HG03521 (cell line): ENCODE data around the gene LMBRD2.
A peak's percentile ranks its signal among the peaks of the same experiment; 100 is the strongest.
"Not testable (repeated sequence)": the region's sequence is repeated elsewhere in the genome, so short reads cannot be mapped to it uniquely, and the experiment has no call there.

ENCODE experiments used
- ATAC-seq: cut with Tn5 transposase; IDR thresholded peaks from one replicate; pipeline ENCODE4 v1.9.1; 2021; ENCODE audit warnings: mild to moderate bottlenecking, moderate library complexity; ENCODE audit not compliant: unreplicated experiment

The LMBRD2 gene

DNA sequence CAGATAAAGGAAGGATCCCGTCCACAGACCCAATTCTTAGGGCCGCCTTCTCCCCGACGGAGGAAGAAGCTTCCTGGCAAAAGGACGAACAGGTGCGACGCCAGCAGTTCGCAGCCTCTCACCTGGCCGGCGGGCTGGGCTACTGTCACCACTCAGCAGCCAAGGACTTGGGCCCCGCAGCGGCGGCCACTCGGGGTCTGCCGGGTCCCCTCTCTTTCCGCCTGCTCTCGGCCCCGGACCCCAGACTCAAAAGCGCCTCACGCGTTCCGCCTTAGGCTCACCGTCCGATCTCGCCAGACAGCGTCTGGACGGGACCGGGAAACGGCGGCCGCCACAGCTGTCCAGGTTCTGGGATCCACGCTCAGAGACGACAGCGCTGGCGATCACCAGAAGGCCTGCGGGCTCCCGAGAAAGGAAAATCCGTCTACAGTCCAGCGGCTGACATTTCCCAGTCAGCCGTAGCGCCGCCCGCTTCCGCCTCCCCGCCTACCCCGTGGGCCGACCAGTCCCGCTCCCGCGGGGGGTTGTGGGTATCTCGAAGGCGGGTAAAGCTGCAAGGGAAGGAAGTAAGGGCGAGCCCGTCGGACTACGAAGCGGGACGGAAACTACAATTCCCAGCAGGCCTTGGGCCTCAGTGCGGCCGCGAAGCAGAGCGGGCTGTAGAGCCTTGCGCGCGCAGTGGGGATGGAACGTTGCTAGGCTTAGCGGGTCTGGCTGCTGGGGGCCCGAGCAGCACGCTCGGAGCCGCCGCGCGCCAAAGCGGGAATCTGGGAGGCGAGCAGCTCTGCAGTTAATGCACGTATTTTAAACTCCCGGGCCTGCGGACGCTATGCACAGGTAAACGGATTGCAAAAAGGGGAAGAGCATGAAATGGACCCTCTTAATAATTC lies at the start of gene LMBRD2, which contains the start of gene SKP2:
TSS of gene LMBRD2 (minus strand) at position 454 of the 890 bp plus-strand sequence. CDS start 8,538 bp downstream, outside the sequence.
TSS of gene SKP2 (plus strand) at position 678 of the 890 bp plus-strand sequence. CDS start at position 830, 152 bp downstream.
- peak; percentile 99 for ATAC-seq

GRCh38 chr5:36200513-36200912 lies 48.8 kb upstream of the LMBRD2 start:
- no peak for ATAC-seq

DNA sequence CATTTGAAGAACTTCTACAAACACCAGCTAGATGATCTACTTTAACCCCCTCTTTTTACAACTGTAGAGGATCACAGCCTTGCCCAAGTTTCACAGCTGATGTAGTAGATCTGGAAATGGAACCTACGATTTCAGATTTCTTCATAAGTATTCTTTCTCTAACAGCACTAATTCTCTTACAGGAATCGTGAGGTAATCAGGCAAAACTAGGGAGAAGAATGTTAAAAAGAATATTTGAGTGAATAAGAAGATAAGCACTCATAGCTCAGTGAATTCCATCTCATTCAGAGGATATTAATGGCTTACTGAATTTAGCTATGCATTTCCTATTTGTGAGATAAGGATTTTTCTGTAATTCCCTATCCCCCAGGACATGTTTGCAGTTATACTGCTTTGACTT lies 47.9 kb upstream of the LMBRD2 start:
- ATAC-seq, result no peak

GRCh38 chr5:36198783-36199182 lies 47.1 kb upstream of the LMBRD2 start:
- not testable (repeated sequence) for ATAC-seq

DNA sequence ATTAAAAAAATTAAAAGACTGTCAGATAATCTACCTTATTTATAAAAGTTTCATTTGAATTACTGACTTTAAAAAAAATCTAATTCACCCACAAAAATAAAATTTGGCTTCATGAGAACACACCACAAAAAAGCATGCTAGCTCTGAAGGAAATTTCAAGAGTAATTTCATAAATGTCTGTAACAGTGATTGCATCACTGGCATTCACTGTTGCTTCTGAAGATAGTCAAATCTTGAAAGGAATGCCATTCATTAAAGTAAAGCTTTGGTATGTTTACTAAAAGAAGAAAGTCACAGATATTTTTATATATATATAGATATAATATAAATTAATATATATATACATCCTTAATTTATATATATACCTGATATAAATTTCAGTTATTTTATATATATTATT lies 46.6 kb upstream of the LMBRD2 start:
- ATAC-seq, result no peak

GRCh38 chr5:36193746-36194145 lies 42.1 kb upstream of the LMBRD2 start:
- ATAC-seq, result no peak

DNA sequence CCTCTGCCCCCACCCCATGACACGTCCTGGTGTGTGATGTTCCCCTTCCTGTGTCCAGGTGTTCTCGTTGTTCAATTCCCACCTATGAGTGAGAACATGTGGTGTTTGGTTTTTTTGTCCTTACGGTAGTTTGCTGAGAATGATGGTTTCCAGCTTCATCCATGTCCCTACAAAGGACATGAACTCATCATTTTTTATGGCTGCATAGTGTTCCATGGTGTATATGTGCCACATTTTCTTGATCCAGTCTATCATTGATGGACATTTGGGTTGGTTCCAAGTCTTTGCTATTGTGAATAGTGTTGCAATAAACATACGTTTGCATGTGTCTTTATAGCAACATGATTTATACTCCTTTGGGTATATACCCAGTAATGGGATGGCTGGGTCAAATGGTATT lies 32.7 kb upstream of the LMBRD2 start:
- not testable (repeated sequence) for ATAC-seq

GRCh38 chr5:36181774-36182173 lies 30.1 kb upstream of the LMBRD2 start:
- ATAC-seq, result no peak

DNA sequence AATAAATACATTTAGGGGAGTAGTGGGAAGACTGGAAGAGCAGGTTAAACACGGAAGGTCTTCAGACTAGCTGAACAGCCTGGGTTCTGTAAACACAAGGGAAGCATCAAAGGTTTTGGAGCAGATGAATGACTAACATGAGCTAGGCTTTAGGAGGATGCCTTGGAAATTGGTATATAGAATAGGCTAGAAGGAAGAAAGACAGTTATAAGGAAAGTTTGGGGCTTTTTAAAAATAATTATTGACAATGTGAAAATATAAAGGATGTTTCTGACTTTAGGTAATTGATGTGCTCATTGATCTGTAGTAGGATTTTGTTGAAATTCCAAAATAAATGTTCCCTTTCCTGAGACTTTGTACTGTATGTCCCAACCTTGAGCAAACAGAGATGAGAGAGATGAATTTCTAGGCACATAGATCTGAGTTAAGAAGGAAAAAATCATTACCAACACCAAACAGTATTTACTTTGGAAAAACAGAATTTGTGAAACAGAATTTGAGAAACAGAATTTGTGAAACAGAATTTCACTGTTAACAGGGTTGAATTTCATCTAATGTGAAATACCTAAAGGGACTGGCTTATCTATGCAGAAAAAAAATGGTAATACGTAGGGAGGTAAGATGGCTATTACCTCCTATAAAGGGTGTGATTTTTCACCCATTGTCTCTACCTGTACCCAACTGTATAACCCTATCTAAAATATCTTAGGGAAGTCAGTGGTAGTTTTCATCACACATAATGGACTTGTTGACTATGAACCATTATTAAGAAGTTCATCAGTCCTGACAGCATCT lies 29.1 kb upstream of the LMBRD2 start:
- no peak for ATAC-seq

GRCh38 chr5:36179950-36180349 lies 28.3 kb upstream of the LMBRD2 start:
- ATAC-seq, result no peak

GRCh38 chr5:36178524-36178890 lies 26.8 kb upstream of the LMBRD2 start:
- ATAC-seq, result no peak

DNA sequence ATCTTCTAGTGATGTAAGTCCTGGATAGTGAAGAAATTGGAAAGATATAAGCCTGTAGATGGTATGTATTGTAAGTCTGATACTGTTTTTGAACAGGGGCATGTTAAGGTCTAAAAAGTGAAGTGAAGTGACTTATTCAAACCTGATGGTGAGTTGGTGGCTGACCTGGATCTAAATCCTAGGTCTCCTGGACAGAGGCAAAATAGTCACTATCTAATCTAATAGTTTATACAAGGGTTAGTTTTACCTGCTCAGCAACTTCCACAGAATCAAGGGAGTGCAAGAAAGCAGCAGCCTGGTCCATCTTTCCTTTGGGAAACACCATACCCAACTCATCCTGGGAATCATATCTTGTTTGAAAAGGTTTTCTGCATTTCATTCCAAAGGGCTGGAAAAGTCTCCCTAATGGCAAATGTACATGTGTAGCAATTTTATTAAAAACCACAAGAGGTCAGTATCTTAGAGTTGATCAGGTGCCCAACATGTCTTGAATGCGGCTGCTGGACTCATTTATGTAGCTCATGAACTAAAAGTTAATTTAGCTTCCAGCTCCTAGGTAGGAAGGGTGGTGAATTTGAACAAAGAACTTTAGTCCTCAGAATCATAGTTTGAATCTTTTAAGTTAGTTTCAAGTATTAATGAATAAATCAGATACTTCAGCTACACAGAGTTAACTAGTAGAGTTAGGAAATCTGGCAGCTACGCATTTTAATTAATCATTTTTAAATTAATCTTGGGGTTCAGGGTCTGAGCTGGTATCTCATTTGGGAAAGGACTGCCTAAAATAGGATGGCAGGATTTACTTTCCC lies 26.2 kb upstream of the LMBRD2 start:
- ATAC-seq, result no peak

GRCh38 chr5:36177154-36177553 lies 25.5 kb upstream of the LMBRD2 start:
- ATAC-seq, result peak; percentile 98

DNA sequence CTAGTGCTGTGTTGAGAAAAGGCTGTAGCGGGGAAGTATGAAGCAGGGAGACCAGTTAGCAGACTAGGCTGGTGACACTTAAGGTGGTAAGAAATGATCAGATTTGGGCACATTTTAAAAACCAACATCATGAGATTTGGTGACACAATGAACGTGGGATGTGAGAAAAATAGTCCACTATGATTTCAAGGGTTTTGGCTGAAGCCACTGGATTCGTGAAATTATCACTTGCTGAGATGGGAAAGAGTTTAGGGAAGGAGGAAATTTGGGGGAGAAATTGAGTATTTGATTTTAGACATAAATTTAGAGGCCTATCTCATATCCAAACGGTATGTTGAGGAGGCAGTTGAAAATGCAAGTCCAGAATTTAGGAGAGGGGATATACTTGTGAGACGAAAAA lies 23.4 kb upstream of the LMBRD2 start:
- ATAC-seq, result no peak

GRCh38 chr5:36174119-36174518 lies 22.4 kb upstream of the LMBRD2 start:
- ATAC-seq, result no peak

- ATAC-seq, result no peak
Observed at GRCh38 chr5:36173426-36173825, 21.7 kb upstream of the LMBRD2 start.

GRCh38 chr5:36172599-36172998 lies 20.9 kb upstream of the LMBRD2 start:
- ATAC-seq, result no peak

GRCh38 chr5:36170832-36171424 lies 19.2 kb upstream of the LMBRD2 start:
- ATAC-seq, result no peak

DNA sequence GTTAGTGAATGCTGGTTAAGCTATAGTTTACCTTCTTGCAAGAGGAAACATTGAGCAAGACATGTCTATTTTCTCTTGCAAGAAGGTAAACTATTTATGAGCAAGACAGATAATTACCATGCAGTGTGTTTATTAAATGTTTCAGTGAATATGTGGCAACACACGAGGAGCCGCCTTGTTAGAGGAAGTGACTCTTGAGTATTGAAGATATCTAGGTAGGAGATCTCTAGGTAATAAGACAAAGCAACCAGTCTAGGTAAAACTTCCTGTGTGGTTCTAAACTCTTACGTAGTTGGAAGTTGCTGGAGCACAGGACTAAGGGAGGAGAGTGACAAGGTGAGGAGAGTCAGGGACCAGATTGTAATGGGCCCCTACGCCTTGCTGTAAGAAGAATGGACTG lies 17.1 kb upstream of the LMBRD2 start:
- no peak for ATAC-seq

DNA sequence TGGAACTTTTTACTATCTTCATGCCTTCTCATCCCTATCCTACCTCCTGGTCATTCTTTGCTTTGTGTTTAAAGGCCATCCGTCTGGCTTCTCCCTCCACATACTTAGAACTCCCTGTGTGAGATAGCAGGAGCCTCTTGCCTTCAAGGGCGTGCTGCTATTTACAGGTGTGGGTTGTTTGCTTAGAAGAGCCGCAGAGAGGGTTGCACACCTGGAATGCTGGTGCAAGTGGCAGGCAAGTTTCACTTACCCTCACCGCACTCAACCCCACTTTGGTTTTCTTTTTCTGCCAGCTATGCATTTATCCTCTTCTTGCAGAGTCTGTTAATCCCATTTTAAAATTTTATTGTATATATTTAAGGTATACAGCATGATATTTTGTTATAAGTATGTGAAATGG lies 12.8 kb upstream of the LMBRD2 start:
- ATAC-seq, result no peak
